HG02763 (cell line): Measurements from ENCODE around the gene PIK3R6.
"Not testable (repeated sequence)": the region's sequence is repeated elsewhere in the genome, so short reads cannot be mapped to it uniquely, and the experiment has no call there.

Experiments used
- ATAC-seq: cut with Tn5 transposase; IDR thresholded peaks from one replicate; pipeline ENCODE4 v1.9.1; 2021; ENCODE audit warnings: mild to moderate bottlenecking, moderate library complexity; ENCODE audit not compliant: unreplicated experiment

Gene PIK3R6

DNA sequence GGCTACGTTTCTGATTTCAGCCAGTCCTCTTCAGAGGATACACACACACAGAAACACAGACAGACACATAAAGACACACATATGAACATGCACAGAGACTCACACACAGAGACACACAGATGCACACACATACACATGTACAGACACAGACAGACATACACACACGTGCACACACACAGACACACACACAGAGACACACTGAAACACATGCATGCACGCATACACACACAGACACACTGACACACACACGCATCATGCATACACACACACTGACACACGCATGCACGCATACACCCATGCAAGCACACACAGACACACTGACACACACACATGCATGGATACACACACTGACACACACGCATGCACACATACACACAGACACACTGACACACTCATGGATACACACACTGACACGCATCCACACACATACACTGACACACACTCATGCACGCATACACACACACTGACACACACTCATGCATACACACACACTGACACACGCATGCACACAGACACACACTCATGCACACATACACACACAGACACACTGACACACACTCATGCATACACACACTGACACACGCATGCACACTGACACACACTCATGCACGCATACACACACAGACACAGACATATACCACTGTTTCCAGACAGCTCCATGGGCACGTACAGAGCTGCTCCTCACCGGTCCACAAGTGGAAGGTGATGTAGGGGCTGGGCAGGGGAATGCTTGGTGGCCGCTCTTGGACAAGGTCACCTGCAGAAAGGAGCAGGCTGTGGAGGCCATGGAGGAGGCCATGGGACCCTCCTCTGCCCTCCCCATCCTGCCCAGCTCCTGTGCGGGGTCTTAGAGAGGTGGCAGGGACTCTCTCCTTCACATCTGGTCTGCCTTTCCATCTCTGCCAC is 38.2 kb downstream of the PIK3R6 start:
- ATAC-seq, result no peak

DNA sequence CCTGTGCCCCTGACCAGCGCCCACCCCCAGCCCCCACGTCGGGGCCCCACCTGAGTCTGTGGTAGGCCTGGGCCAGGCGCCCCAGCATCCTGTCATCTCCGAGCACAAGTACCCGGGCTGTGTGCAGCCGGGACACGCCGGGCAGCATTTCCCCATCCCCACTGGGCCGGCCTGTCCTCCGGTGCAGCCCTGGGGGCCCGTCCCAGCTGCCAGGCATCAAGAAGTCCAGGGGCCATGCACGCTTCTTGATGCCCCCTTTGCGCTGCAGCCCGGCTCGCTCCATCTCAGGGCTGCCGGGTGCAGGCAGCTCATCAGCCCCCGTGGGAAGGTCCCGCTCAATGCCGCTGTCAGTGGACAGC is 39.0 kb downstream of the PIK3R6 start:
- no peak for ATAC-seq

DNA sequence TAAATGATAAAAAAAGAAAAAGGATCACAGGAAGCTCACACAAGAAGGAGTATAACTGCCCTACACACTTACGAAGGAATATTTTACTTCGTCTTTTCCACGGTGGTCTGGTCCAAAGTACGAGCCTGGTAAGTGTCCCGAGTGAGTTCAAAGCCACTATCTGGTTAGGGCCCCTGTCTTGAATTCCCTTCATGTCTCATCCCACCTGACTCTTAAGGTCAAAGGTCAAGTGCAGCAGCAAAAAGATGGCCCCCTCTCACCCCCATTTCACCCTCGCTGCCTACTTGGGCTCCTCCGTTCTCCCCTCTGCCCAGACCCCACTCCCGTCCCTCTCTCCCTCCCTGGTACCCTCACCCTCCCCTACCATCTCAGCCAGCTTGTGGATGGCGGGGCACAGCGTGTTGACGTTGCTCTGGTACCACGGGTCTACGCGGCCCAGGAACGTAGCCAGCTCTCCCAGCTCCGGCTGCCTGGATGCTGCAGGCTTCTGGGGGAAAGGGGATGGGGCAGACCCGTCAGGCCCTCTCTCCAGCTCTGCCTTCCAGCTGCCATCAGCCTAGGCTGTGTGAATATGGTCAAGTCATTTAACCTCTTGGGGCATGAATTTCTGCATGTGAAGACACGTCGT is 40.6 kb downstream of the PIK3R6 start:
- ATAC-seq, result no peak

DNA sequence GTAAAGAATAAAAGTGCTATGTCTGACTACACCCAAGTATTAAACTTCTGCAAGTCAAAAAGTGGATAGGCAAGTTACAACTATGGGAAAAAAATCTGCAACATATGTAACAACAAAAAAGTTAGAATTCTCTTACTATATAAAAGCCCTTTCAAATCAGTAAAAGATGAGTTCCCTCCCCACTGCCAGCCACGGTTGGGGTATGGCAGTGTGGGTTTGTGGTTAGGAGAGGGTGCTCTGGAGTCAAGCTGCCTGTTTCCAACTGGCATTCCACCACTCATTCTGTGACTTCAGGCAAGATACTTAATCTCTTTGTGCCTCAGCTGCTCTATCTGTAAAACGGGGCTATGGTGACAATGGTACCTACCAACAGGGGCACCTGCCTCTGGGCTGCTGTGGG is 41.7 kb downstream of the PIK3R6 start:
- ATAC-seq, result no peak

DNA sequence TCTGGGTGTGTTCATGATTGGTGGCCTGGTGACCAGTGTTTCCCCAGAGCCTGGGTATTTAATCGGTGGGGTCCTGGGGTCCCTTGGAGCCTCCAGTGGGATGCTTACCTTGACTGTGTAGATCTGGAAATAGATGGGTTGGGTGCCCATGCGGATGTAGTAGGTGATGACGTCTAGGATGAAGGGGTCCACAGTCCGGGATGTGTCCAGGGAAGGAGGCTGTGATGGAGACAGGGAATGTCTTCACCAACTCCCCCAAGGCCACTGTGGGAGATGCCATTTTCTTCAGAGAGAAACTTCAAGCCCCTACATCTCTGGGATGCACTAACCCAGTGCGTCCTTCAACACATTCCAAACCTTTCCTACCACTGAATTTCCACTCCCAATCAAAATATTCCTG is 44.2 kb downstream of the PIK3R6 start:
- no peak for ATAC-seq

DNA sequence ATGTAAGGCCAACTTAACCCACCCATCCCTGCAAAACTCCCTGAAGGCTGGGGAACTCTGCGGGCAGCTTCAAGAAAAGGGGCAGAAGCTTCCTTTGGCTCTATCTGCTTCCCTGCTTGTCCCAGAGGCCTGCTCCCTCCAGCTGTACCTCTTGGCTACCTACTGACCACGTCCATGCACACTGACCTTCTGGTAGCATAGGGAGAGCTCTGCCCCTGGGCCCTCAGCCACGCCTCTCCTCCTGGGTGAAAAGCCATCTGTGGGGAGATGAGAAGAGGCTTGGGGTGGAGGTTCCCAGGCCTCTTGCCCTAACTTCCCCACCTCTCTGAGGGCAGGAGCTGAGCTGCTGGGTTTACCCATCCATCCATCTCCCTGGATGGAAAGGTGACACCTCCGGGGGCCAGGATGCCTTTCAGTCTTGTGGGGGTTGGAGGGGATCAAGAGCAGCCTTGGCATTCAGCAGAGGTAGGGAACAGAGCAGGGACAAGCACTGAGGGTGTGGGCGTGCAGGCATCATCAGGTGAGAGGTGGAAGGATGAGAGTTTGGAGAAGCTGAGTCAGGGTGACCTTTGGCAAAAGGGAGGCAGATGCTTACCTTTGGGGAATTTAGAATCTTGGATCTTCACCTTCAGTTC is 45.0 kb downstream of the PIK3R6 start:
- ATAC-seq, result no peak

DNA sequence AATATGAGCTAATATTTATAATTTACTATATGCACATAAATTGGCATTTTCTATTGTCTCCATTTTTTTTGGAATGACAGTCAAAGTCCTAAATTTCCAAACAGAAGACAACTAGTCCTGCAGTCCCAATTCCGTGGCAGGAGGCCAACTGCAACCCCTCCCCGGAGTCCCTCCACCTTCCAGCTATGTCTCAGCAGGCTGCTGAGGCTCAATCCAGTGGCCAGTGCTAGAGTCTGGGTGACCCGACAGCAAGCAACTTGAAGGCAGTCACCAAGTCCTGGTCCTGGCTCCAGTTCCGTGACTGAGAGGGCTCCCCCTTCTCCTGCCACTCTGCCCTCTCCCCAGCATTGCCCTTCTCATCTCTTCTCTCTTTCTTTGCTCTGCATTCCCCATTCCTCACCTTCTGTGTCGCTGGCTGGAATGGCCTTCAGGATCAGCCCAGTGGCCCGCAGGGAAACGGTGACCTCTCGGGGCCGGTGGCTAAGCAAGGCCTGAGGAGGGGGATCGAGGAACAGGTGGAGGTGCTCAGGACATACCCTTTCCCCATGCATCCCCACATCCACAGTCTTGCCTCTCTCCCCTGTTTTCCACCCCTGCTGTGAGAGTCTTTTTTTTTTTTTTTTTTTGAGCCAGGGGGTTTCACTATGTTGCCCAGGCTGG is 45.9 kb downstream of the PIK3R6 start:
- no peak for ATAC-seq

DNA sequence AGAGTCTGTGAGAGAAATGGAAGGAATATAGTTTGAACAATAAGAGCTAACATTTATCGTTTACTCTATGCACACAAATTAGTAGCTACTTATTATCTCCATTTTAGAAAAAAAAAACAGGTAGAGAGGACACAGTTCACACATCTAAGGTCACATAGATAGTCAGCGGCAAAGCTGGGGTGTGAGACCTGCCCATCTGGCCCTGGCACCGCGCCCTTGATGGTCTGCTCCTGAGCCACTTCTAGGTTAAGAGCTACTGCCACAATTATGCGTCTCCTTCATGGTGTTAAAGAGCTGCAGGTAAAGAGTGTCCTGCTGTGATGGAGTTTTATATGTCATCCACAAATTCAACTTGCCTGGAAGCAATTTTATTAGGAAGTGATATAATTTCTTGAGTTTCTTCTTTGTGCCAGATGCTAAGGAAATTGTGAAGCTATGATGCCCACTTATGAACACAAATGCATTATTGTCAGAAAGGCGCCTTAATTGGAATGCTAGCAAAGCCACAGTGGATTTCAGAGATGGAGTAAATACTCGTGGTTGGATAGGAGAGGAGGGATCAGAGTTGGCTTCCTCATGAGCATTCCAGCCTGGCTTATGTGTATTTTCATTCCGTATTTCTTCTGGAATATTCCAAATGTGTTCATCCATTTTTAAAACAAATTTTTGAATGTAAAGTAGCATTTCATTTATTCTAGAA is 47.0 kb downstream of the PIK3R6 start:
- ATAC-seq, result no peak

DNA sequence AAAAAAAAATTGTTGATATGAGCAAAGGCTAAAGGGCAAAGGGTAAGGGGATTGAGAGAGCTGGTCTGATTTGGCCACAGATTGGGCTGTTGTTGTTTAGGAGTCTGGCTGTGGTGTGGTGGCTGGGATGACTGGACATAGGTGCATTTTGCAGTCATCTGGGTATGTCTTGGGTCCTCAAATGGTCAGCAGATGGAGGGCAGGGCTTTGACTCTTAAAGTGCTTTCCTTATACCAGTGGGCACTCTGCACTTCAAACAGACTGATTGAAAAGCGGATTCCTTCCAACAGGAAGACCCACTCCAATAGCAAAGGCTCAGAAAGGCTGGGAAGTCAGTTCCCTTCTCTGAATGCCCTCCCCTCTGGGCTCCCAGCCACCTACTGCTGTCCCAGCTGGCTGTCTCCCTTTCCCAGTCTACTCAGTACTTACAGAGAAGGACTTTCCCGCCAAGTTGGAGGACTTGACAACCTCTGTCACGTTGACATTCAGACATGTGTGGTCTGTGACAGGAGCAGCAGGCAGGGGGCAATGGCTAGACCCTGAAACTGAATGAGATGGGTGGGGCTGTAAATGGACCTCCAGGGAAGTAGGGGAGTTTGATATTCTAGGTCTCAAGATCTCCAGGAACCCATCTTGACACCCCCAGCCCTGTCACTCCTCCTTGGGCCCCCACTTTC is 48.7 kb downstream of the PIK3R6 start:
- no peak for ATAC-seq

DNA sequence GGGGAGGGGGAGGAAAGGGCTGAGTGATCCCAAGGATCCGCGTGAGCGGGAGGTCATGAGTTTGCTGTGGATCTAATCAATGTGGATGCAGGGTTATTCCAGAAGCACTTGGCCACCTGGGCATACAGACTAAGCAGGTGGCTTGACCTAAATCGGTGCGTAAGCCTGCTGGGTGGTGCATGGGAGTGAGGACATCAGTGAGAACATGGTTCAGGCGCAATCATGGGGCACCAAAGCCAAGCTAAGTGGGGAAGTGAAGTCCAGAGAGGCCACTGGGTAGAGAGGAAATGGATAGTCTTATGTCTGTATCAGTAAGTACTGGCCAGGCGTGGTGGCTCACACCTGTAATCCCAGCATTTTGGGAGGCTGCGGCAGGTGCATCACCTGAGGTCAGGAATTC is 49.4 kb downstream of the PIK3R6 start:
- ATAC-seq, result no peak

DNA sequence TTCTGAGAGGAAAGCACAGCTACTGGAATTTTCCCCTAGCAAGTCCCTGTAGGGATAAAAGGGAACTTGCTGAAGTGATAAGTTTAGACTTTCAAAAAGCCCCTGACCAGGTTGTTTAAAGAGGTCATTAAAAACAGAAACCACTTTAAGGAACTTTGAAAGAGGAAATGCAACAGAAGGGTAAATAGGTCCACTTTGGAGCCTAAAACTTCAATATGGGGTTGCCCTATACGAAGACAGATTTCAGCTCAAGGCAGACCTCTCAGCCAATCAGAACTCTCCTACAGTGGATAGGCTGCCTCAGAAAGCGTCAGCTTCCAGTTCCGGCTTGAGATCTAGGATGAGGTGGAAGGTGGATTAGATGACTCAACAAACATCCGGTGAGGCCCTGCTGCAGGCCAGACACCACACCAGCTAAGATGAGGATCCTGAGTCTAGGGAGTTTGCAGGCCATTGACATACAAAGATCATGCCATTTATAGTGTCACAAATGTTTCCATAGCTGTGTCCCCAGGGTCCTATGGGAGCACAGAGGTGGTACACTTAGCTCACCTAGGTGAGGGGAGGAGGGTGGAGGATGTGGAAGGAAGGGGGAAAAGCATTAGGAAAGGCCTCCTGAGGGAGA is 60.4 kb downstream of the PIK3R6 start:
- peak; percentile 82 for ATAC-seq

DNA sequence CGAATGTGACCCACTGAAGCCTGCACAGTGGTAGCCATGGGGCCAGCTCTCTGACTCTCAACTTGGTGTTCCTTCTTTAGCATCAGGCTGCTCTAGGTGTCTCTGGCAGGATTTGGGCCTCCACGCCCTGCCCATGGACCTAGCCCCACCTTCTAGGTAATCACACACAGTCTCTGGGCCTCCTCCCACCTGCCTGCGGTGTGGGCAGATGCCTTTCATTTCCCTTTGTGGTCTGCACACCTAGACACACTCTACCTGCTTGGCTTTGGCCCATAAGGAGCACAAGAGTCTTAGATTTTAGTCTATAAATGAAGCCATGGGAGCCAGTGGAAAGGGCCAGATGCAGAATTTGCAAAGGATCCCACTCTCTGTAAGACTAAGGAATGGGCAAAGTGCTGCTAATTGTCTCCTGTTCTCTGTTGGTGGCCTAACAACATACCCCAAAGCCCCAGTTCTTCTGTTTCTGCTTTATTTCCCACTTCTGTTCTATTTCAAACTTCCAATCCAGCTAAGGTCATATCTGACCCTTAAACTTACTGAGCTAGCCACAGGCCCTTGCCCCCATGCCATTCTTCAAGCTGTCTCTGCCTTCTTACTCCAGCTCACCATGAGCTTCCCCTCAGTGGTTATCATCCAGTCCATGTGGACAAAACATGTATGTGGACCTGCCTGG is 61.1 kb downstream of the PIK3R6 start:
- no peak for ATAC-seq

DNA sequence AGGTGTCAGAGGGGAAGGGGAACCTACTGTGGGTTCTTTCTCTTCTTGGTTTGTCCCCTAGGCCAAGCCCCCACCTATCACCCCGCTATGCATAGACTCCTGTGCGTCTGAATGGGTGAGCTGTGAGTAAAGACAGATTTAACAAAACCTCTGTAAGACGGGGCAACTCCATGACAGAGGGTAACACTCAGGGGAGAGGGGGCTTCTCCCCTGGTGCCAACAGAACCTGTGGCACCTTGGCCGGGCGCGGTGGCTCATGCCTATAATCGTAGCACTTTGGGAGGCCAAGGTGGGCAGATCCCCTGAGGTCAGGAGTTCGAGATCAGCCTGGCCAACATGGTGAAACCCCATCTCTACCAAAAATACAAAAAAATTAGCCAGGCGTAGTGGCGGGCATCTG is 62.1 kb downstream of the PIK3R6 start:
- not testable (repeated sequence) for ATAC-seq

DNA sequence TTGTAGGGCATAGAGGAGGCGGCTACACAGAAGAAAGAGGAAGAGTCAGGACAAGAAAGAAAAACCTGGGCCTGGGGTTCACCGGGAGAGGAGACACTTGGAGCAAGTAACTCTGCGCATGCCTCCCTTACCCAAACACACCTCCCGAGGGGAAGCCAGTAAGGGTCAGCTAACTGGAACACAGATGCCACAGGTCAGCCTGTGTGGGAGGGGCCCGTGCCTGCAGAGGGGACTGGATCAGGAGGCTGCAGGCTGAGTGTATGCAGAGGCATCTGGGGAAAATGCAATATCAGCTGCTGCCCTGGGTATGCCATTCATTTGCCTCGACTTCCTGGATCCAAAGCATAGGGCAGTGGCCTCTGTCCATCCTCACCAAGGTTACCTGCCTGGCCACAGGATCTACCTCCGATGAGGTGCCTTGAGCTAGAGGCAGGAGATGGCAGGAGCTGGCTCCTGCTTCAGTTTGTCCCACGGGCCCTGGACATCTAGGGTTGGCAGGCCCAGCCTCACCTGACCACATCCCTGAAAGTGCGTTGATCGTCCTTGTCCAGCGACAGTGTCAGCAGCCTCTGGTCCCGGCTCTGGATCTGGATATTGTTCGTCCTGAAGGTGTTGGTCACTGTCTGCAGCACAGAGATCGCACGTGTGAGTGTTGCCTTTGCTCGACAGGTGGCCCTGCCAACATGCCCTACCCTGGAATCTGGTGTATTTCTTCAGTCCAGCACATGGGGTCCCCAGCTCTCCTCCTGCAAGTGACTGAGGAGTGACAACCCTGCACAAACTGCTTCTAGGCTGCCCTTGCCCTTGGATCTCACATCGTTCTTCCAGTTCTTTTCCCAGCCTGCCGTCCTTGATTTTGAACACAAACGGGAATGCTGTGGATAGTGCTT is 63.7 kb downstream of the PIK3R6 start:
- no peak for ATAC-seq

DNA sequence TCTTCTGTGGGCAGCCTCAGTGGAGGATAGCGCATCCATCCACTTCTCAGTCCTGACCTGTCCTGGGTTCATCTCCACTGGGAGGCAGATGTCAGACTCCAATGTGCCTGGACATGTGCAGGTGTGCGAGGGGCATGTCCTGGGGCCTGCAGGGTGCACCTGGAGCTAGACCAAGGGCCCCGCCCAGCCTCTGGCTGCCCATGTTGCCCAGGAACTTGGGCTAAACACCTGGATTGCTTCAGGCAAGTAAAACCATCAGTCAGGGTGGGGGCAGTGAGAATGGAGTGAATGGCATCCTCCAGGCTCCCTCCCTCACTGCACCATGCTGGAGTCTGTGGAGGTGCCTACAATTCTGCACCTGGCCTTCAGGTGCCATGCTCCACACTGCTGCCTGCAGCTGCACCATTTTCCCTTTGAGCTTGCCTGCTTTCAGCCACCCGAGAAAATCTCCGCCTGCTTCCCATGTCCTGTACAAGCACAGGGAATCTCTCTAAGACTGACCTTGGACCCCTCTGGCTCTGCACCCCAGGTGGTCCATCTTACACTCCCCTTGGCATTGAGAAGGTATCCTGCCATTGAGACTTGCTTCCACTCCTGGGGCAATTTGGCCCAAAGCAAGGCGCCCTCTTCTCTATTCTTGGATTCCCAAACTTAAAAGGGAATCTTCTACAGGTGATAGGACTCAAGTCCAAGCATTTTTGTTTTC is 66.2 kb downstream of the PIK3R6 start:
- no peak for ATAC-seq

DNA sequence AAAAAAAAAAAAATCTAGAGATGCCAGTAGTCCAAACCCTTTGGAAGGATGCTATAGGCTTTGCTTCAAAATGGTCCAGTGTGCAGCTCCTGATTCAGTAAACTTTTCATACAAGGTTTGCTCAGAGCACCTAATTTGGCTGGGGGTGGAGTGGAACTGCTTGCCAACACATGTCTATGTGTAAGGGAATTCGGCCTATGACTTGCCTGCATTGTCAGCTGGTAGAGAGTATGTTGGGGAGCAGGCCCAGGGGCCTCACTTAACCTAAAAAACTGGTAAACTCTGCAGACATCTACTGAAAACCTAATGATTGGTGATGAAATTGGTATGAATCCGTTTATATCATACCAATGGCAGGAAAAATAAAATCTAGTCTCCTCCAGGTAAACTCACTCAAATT is 66.8 kb downstream of the PIK3R6 start:
- ATAC-seq, result no peak

DNA sequence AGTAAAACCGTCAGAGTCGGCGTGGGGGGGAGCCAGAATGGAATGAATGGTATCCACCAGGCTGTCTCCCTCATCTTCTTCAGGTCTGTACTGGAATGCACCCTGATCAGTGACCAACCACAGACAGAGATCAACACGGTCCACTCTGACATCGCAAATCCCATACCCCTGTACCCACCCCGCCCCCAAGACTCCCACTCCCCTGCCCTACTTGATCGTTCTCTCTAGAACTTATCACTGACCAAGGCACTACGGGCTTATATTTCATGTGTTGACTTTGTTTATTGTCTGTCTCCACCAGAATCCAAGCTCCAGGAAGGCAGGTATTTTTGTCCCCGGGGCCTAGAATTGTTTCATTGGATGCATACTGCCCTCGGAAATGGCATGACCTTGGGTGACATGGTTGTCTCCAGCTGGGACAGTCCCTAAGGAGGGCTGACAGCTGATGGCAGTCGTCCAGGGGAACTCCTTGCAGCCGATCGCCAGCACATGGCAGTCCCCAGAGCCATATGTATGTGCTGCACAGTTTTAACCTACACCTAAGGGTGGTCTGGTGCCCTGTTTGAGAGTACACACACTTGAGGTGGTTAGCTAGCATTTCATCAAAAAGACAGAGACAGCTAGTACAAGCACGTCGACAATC is 67.8 kb downstream of the PIK3R6 start:
- ATAC-seq, result no peak
